Neural cell (in vitro differentiated cells): ENCODE measurements around the gene IL9. TPM values are rescaled to one million over a fixed set of nuclear protein-coding genes. Genes with fewer than 3 reads are reported as not detected.

Experiments used
- H2AFZ ChIP-seq: fragments of 200-600, 300-800 bp; sonication (generic), shearing (Covaris generic); 2 replicates; pipeline ENCODE4 v1.6.0; 2014; ENCODE audit warnings: low read depth, mild to moderate bottlenecking, antibody characterized with exemption, low read length, moderate library complexity
- H3F3A ChIP-seq: fragments of 200-600 bp; shearing (Covaris generic); 2 replicates; pipeline ENCODE4 v1.6.1; 2016; ENCODE audit warnings: mild to moderate bottlenecking, moderate library complexity, mixed read lengths, antibody characterized with exemption, low read length; ENCODE audit not compliant: insufficient read depth, poor library complexity, severe bottlenecking
- H3K27ac ChIP-seq: fragments of 200-600, 300-800 bp; sonication (generic), shearing (Covaris generic); 2 replicates; pipeline ENCODE4 v1.5.1; 2014; ENCODE audit warnings: mild to moderate bottlenecking, low read length, moderate library complexity
- H3K27me3 ChIP-seq: fragments of 300-800, 200-600 bp; sonication (generic), shearing (Covaris generic); 2 replicates; pipeline ENCODE4 v1.6.0; 2014; ENCODE audit warnings: mild to moderate bottlenecking, low read depth, low read length, moderate library complexity; ENCODE audit not compliant: insufficient read depth
- H3K36me3 ChIP-seq: fragments of 300-800, 200-600 bp; sonication (generic), shearing (Covaris generic); 2 replicates; pipeline ENCODE4 v1.5.1; 2014; ENCODE audit warnings: mild to moderate bottlenecking, antibody characterized with exemption, low read length, moderate library complexity; ENCODE audit not compliant: insufficient read depth
- H3K4me2 ChIP-seq: fragments of 300-800, 200-600 bp; sonication (generic), shearing (Covaris generic); 2 replicates; pipeline ENCODE4 v1.6.0; 2014; ENCODE audit warnings: mild to moderate bottlenecking, low read length
- H3K4me3 ChIP-seq: fragments of 300-800, 200-600 bp; sonication (generic), shearing (Covaris generic); 2 replicates; pipeline ENCODE4 v1.5.1; 2014; ENCODE audit warnings: mild to moderate bottlenecking, low read length, moderate library complexity
- H3K79me2 ChIP-seq: fragments of 200-600 bp; shearing (Covaris generic); replicated peaks from 2 replicates; pipeline ENCODE4 v1.6.0; 2014; ENCODE audit warnings: mild to moderate bottlenecking, low read length, moderate library complexity; ENCODE audit not compliant: insufficient read depth
- H3K9ac ChIP-seq: fragments of 300-800, 200-600 bp; sonication (generic), shearing (Covaris generic); 2 replicates; pipeline ENCODE4 v1.6.1; 2016; ENCODE audit warnings: mild to moderate bottlenecking, low read length, mixed read lengths
- H3K9me2 ChIP-seq: fragments of 200-600 bp; shearing (Covaris generic); 2 replicates; pipeline ENCODE4 v1.6.1; 2016; ENCODE audit warnings: mild to moderate bottlenecking, low read length, mixed read lengths; ENCODE audit not compliant: insufficient read depth
- H3K9me3 ChIP-seq: fragments of 200-600, 300-800 bp; sonication (generic), shearing (Covaris generic); 2 replicates; pipeline ENCODE4 v1.6.1; 2016; ENCODE audit warnings: mild to moderate bottlenecking, mixed run types, low read length, moderate library complexity, mixed read lengths
- H4K20me1 ChIP-seq: fragments of 200-600 bp; shearing (Covaris generic); 2 replicates; pipeline ENCODE4 v1.6.1; 2016; ENCODE audit warnings: mild to moderate bottlenecking, mixed run types; ENCODE audit not compliant: insufficient read depth
- EP300 ChIP-seq: fragments of 450-650 bp; conservative IDR thresholded peaks from 2 replicates; pipeline ENCODE4 v1.6.1; 2014; ENCODE audit warnings: antibody characterized with exemption, mild to moderate bottlenecking, moderate library complexity; ENCODE audit not compliant: poor library complexity, severe bottlenecking
- EZH2 ChIP-seq: fragments of 200-600, 300-800 bp; shearing (Covaris generic), sonication (generic); IDR thresholded peaks from 2 replicates; pipeline ENCODE4 v1.6.1; 2014; ENCODE audit warnings: antibody characterized with exemption, low read length, borderline replicate concordance, mild to moderate bottlenecking; ENCODE audit not compliant: insufficient read depth, poor library complexity, severe bottlenecking
- MXI1 ChIP-seq: fragments of 450-650 bp; conservative IDR thresholded peaks from 2 replicates; pipeline ENCODE4 v1.6.1; 2014; ENCODE audit warnings: antibody characterized with exemption, mild to moderate bottlenecking; ENCODE audit not compliant: poor library complexity, severe bottlenecking
- POLR2AphosphoS5 ChIP-seq: IDR thresholded peaks from 2 replicates; pipeline ENCODE4 v1.6.1; 2012
- RAD21 ChIP-seq: fragments of 450-650 bp; conservative IDR thresholded peaks from 2 replicates; pipeline ENCODE4 v1.6.1; 2014; ENCODE audit warnings: antibody characterized with exemption, mild to moderate bottlenecking, moderate library complexity
- REST ChIP-seq: IDR thresholded peaks from 2 replicates; pipeline ENCODE4 v1.6.1; 2012; ENCODE audit warnings: borderline replicate concordance
- SMC3 ChIP-seq: fragments of 450-650 bp; conservative IDR thresholded peaks from 2 replicates; pipeline ENCODE4 v1.6.1; 2014; ENCODE audit warnings: antibody characterized with exemption, mild to moderate bottlenecking, moderate library complexity; ENCODE audit not compliant: poor library complexity
- TAF1 ChIP-seq: IDR thresholded peaks from 2 replicates; pipeline ENCODE4 v1.6.1; 2012; ENCODE audit warnings: low read depth
- polyA plus RNA-seq: library from polyadenylated mRNA; depleted of rRNA; stranded (reverse); fragments of >200 nt; gene quantifications from 2 replicates; pipeline ENCODE4 v1.2.3, GENCODE V29; 2014
- TF ChIP-seq, protein P1 (sequence below): fragments of 450-650 bp; IDR thresholded peaks from 2 replicates; pipeline ENCODE4 v1.5.1; 2014; ENCODE audit warnings: antibody characterized with exemption, mild to moderate bottlenecking, moderate library complexity; ENCODE audit not compliant: poor library complexity, severe bottlenecking

Gene IL9
- polyA plus RNA-seq, 1 donor from 2014 or later, result not detected

DNA sequence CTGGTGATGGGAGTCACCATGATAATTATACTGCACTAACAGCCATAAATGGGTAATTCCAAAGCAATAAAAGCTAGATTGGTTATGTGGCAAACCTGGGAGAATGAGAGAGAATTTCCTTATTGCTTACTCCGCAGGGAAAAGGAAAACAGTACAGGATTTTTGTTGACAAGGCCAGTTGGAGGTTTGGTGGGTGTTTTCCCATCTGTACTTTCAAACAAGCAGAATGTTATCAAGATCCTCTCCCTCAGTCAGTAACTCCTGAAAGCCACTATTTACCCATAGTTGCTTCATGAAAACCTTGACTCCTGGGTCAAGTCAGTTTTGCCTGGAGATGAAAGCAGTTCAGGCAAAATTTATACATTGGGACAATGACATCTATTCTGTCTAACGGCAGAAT is 26.4 kb downstream of the IL9 start:
- no peak overlapping the region for H3K27ac ChIP-seq
- H3K36me3 ChIP-seq, result no peaks in the 10 kb centered on the region
- no peaks in the 10 kb centered on the region for H4K20me1 ChIP-seq
- no peak overlapping the region for H3K4me2 ChIP-seq
- H2AFZ ChIP-seq, result no peak overlapping the region
- H3K9ac ChIP-seq, result no peak overlapping the region
- H3K9me2 ChIP-seq, result no peaks in the 10 kb centered on the region
- no peak overlapping the region for H3K4me3 ChIP-seq
- H3F3A ChIP-seq, result no peaks in the 10 kb centered on the region
- TF ChIP-seq POLR2AphosphoS5 (no peak), EP300 (no peak), EZH2 (no peak), RAD21 (no peak), REST (no peak), MXI1 (no peak), TAF1 (no peak), SMC3 (no peak)
- TF ChIP-seq, protein P1, sequence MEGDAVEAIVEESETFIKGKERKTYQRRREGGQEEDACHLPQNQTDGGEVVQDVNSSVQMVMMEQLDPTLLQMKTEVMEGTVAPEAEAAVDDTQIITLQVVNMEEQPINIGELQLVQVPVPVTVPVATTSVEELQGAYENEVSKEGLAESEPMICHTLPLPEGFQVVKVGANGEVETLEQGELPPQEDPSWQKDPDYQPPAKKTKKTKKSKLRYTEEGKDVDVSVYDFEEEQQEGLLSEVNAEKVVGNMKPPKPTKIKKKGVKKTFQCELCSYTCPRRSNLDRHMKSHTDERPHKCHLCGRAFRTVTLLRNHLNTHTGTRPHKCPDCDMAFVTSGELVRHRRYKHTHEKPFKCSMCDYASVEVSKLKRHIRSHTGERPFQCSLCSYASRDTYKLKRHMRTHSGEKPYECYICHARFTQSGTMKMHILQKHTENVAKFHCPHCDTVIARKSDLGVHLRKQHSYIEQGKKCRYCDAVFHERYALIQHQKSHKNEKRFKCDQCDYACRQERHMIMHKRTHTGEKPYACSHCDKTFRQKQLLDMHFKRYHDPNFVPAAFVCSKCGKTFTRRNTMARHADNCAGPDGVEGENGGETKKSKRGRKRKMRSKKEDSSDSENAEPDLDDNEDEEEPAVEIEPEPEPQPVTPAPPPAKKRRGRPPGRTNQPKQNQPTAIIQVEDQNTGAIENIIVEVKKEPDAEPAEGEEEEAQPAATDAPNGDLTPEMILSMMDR, result no peak
- H3K79me2 ChIP-seq, result no peaks in the 10 kb centered on the region
- no peaks in the 10 kb centered on the region for H3K27me3 ChIP-seq
- H3K9me3 ChIP-seq, result no peaks in the 10 kb centered on the region

GRCh38 chr5:135868681-135869080 is 27.0 kb downstream of the IL9 start:
- no peak overlapping the region for H3K4me3 ChIP-seq
- no peaks in the 10 kb centered on the region for H3K79me2 ChIP-seq
- no peaks in the 10 kb centered on the region for H4K20me1 ChIP-seq
- no peaks in the 10 kb centered on the region for H3F3A ChIP-seq
- no peak overlapping the region for H3K4me2 ChIP-seq
- H2AFZ ChIP-seq, result no peak overlapping the region
- no peaks in the 10 kb centered on the region for H3K36me3 ChIP-seq
- H3K9me2 ChIP-seq, result no peaks in the 10 kb centered on the region
- no peak overlapping the region for H3K27ac ChIP-seq
- H3K9ac ChIP-seq, result no peak overlapping the region
- H3K9me3 ChIP-seq, result no peaks in the 10 kb centered on the region
- TF ChIP-seq MXI1, result no peak
- no peak for TF ChIP-seq POLR2AphosphoS5
- no peak for TF ChIP-seq RAD21
- no peaks in the 10 kb centered on the region for H3K27me3 ChIP-seq

- H3K27ac ChIP-seq, result no peak overlapping the region
- H3K36me3 ChIP-seq, result no peaks in the 10 kb centered on the region
- H3K9me2 ChIP-seq, result no peaks in the 10 kb centered on the region
These were observed 28.0 kb downstream of the IL9 start for GRCh38 chr5:135867599-135867998.

More at GRCh38 chr5:135867599-135867998, 28.0 kb downstream of the IL9 start:
- H3K4me3 ChIP-seq, result no peak overlapping the region
- H2AFZ ChIP-seq, result no peak overlapping the region
- no peaks in the 10 kb centered on the region for H3K79me2 ChIP-seq
- H4K20me1 ChIP-seq, result no peaks in the 10 kb centered on the region
- TF ChIP-seq, protein P1, result no peak
- H3F3A ChIP-seq, result no peaks in the 10 kb centered on the region
- H3K9me3 ChIP-seq, result no peaks in the 10 kb centered on the region
- no peak overlapping the region for H3K9ac ChIP-seq
- no peaks in the 10 kb centered on the region for H3K27me3 ChIP-seq
- no peak overlapping the region for H3K4me2 ChIP-seq
